GM19328 (cell line): Measurements from ENCODE around the gene GSDME.
A peak's percentile ranks its signal among the peaks of the same experiment; 100 is the strongest.
"Not testable (repeated sequence)": the region's sequence is repeated elsewhere in the genome, so short reads cannot be mapped to it uniquely, and the experiment has no call there.

Experiments used
- ATAC-seq: cut with Tn5 transposase; IDR thresholded peaks from one replicate; pipeline ENCODE4 v1.9.1; 2021; ENCODE audit warnings: mild to moderate bottlenecking, moderate library complexity; ENCODE audit not compliant: unreplicated experiment

Gene GSDME

DNA sequence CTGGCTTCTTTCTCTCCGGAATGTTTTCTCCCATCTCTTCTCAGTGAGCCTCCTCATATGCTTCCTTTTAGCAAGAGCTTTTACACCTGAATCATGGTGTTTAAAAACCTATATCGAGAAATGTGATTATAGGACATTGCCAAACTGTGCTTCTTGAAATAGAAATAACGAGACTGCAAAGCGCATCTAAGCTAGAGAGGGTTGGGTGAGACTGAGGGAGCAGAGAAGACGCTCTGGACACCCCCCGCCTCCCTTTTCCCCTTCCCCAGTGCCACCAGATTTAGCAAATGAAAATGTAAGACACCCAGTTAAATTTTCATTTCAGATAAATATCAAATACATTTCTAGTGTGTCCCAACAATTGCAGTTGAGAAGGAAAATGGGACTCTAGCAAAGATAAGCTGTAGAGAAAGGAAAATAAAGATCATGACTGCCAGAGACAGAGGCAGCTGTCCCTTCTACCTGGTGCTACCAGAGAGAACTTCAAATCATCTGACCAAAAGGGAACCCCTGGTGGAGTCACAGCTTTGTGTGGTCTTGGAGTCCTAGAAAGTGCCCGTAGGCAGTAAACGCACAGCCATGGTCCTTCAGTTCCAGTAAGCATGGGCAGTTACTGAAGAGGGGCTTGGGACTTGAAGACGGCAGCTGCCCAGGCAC is 14.6 kb downstream of the GSDME start:
- ATAC-seq = no peak

DNA sequence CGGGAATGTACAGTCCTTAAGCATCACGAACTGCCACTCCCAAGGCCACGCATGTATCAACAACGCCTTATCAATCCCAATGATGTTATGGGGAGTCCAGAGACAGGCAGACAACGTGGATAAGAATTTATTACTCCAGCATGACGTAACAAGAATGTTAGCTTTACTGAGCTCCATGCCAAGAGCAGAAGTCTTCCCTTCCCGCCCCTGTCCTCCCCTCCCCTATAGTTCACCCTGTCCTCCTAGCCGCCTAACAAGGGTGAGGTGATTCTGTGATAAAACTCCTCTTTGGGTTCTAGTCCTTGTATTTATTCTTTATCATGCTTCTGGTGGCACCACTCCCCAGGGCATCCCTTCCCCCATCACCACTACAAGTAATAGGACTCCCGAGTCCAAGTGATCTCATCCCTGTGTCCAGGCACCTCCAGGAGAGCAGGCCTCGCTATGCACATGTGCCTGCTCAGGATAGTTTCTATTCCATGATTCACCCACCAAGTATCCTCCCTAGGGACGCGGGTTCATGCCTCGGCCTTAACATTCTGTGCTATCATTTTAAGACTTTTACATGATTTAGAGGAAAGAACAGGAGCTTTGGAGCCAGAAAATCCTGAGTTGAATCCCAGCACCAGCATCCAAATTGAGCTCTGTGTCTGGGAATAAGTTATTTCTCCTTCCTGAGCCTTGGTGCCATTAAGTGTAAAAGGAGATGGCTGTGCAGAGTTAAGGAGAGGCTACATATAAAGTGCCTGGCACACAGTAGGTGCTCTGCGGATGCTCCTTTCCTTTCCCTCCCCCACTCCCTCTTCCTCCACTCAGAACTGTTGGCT is 15.4 kb downstream of the GSDME start:
- ATAC-seq = no peak

DNA sequence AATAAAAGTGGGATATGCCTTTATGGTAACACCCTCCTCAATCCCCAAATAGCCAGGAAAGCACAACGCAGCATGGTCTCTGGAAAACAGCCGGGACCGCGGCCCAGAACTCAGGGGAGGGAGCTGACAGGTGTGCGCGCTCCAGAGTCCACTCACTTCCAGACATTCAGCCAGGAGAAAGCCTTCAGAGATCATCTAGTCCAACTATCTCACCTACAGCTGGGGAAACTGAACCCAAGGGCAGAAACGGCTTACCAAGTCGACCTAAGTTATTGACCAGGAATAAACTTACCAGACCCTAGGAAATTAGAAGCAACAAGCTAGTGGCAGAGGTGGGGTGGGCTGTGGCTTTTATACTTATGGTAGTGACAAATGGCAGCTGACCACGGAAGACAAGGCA is 16.4 kb downstream of the GSDME start:
- no peak for ATAC-seq

DNA sequence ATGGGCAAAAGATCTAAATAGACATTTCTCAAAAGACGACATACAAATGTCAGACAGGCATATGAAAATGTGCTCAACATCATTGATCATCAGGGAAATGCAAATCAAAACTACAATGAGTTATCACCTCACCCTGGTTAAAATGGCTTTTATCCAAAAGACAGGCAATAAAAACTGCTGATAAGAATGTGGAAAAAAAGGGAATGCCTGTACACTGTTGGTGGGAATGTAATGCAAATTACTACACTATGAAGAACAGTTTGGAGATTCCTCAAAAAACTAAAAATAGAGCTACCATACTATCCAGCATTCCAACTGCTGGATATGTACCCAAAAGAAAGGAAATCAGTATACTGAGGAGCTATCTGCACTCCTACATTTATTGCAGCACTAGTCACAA is 18.0 kb downstream of the GSDME start:
- no peak for ATAC-seq

DNA sequence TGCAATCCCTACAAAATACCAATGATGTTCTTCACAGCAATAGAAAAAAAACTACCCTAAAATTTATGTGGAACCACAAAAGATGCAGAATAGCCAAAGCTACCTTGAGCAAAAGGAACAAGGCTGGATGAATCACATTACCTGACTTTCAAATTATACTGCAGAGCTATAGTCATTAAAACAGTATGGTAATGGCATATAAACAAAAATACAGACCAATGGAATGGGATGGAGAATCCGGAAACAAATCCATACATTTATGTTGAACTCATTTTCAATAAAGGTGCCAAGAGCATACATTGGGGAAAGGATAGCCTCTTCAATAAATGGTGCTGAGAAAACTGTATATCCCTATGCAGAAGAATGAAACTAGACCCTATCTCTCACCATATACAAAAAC is 18.7 kb downstream of the GSDME start:
- ATAC-seq = no peak

DNA sequence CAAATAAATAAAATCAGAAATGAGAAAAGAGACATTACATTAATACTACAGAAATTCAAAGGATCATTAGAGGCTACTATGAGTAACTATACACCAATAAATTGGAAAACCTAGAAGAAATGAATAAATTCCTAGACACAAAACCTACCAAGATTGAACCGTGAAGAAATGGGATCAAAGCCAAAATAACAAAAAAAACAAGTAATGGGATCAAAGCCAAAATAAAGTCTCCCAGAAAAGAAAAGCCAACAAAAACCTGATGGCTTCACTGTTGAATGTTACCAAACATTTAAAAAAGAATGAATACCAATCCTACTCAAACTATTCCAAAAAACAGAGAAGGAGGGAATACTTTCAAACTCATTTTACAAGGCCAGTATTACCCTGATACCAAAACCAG is 20.0 kb downstream of the GSDME start:
- ATAC-seq = no peak

DNA sequence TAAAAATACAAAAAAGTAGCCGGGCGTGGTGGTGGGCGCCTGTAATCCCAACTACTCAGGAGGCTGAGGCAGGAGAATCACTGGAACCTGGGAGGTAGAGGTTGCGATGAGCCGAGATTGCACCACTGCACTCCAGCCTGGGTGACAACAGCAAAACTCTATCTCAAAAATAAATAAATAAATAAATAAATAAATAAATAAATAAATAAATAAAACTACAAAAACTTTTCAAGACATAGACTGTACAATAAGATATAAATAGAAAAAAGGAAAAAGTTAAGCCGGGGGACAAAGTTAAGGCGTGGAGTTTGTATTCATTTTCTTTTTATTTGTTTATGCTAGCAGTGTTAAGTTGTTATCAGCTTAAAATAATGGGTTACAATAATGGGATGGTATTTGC is 21.7 kb downstream of the GSDME start:
- not testable (repeated sequence) for ATAC-seq

DNA sequence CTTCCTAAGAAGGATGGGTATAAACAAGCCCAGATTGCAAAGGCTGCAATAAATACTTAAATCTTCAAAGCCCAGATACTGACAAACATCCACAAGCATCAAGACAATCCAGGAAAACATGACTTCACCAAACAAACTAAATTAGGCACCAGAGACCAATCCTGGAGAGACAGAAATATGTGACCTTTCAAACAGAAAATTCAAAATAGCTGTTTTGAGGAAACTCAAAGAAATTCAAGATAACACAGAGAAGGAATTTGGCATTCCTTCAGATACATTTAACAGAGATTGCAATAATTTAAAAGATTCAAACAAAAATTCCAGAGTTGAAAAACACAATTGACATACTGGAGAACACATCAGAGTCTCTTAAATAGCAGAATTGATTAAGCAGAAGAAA is 23.0 kb downstream of the GSDME start:
- ATAC-seq = no peak

DNA sequence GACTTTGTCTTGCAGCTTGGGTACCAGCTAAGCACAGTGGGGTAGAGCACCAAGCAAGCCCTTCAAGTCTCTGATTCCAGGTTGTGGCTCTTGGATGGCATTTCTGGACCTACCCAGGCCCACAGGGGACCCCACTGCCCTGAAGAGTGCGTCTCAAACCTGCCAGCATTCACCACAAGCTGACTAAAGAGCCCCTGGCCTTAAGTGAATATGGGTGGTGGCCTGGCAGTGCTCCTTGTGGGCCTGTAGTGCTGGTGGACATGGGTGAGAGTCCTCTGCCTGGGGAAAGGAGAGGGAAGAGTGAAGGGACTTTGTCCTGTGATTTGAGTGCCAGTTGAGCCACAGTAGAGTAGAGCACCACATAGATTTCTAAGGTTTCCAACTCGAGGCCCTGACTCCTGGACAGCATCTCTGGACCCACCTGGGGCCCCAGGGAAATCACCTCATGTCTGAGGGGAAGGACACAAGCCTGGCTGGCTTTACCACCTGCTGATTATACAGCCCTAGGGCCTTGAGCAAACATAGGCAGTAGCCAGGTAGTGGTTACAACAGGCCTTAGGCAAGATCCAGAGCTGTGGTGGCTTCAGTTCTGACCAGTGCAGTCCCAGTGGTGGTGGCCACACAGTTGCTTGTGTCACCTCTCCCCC is 23.7 kb downstream of the GSDME start:
- peak; percentile 6 for ATAC-seq

DNA sequence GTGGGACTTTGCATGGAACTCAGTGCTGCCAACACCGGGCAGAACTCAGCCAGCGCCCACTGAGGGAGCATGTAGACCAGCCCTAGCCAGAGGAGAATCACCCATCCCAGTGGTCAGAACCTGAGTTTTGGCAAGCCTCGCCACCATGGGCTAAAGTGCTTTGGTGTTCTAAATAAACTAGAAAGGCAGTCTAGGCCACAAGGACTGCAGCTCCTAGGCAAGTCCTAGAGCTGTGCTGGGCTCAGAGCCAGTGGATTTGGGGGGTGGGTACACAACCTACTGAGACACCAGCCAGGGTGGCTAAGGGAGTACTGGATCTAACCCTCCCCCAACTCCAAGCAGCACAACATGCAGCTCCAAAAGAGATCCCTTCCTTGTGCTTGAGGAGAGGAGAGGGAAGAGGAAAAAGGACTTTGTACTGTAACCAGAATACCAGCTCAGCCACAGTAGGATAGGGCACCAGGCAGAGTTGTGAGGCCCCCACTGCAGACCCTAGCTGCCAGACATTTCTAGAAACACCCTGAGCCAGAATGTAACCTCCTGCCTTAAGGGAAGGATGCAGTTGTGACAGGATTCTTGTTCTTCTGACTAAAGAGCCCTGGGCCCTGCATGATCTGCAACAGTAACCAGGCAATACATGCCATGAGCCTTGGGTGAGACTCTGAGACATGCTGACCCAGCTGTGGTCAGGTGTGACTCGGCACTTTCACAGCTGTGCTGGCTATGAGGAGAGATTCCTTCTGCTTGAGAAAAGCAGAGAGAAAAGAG is 24.4 kb downstream of the GSDME start:
- peak; percentile 46 for ATAC-seq

DNA sequence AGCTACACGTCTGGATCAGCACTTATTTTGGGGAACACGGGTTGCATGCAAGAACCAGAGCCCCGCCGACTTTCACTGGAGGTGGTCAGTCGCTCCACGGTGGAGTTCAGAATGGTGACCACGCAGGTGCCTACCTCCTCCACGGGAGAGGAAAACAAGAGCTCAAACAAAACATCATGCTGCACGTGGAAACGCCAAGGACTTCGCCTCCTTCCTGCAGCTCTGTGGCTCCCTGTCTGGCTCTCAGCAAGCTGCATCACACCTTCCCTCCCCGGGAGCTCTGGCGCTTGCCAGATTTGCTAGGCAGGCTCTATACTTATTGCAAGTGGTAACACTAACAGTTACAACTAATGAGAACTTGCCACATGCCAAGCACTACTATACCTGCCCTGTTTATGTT is 26.0 kb downstream of the GSDME start:
- no peak for ATAC-seq

DNA sequence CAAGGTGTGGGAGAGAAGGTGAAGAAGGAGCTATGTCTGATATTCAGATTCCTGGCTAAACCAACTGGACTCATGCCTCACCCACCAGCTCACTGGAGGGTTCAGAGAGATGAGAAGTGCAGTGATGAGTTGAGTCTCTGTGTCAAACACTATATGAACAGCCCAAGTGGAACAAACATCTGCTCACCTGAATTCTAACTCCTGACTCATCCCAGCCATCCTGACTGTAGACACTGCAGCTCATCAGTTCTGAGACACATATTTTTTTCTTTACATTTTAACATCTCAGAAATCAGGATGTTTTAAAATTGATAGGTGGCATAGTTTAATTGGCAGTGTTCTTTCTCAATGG is 27.3 kb downstream of the GSDME start:
- no peak for ATAC-seq

DNA sequence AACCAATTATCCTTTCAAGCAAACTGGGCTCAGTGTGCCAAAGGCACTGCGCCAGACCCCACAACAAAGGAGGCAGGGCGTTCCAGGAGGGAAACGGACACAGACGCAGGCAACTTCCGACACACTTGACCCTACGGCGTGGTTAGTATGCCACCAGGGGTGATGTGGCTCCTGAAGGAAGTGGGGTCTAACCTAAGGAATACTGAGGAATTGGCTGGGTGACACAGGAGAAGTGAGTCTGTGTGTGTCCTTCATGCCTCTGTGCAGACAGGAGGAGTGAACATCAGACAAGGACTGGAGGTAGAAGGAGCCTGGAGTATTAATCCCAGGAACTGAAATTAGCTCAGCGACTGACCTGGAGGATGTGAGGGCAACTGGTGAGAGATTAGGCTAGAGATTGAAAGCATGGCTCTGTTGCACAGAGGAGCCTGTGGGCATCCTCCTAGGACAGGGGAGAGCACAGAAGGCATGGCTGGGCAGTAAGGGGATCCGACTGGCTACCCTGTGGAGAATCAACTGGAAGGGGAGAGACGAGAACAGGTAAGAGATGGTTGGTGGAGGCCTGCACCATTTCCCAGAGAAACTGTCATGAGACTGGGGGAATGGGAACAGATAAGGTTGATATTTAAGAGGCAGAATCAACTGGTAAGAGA is 27.8 kb downstream of the GSDME start:
- ATAC-seq = no peak

DNA sequence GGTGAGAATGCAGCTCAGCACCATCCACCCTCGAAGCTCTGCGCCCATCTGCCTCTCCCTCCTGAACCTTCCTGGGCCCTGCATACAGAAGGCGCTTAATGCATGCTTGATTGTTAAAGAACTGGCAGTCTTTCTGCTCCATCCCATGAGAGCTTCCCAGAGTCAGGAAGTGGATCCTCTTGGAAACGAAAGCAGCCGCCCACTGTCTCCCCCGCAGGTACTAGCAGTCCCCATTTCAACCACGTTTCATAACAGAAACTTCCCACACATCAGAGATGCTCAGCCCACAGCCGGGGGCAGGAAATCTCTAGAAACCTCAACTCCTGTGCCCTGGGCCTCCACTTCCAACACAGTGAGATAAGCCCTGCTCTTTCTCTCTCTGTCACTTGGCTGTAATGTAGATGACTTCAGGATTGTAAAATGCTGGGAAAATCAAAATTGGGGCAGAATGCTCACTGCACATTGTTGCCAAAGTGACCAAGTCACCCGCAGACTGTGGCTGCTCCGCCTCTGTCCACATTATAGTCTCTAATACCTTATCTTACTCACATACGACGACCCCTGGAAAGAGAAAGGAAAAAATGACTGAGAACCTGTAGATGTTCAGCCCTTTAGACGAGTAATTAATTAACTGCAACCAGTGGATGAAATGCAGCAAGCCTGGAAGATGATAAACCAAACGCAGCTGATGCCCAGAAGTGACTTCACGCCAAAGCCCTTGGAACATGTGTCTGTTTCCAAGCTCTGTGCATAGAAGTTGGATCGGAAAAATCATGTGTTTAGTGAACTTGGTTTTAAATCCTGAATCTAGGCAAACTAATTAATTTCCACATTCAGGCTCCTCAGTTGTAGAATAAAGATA is 28.5 kb downstream of the GSDME start:
- ATAC-seq = no peak

DNA sequence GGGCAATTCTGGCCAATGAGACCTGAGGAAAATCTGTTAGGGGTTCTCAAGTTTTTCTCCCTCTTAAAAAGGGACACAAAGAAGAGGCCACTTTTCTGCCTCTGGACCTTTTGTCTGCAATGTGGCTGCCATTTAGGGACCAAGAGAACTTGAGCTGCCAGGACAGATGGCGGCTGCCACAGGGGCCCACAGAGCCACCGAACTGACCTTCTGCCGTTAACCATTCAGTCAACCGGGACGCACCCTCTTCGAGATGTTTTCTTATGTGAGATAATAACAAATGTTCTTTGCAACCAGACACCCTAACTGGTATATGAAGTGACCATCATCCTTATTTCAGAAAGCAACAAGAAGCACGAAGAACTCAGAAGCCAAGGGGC is 29.2 kb downstream of the GSDME start:
- no peak for ATAC-seq

DNA sequence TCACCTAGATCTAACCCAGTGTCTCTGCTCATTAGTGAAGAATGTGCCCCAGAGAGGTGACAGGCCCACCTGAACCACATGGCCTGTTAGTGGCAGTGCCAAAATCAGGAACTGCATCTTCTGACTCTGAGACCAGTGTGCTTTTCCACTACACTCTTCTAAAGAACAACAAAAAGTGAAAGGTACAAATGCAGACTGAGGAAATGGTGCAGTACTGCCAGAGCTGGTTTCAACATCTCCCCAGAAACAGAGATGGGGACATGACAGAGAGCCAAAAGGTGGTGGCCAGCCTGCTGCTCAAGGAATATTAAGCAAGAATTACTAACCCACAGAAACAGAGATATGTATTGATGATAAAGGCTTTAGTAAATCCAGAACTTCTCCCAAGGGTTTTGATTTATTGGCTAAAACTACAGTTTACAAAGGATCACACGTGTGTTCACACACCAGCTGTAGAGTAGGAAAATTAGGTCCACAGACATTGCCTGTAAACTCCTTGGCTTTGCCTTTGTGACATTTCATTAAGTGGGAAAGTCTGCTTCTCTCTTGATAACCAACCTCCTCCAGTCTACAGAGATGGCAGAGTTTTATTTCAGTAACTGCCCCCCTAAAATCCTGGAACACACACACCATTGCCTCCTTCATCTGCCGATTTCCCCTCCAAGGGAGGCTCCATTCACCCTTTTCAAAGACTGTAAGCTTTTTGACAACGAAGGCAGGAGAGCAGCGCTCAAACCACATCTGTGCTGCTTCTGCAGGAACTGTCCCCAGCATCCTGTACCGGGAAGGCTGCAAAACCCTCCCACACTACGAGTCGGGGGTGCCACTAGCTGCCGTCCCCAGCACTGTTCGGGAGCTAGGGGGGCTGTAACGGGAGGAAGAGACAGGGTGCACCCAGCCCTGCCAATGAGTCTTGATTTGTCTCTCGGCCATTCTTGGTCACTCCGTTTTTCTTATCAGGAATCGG is 29.8 kb downstream of the GSDME start:
- peak; percentile 72 for ATAC-seq

DNA sequence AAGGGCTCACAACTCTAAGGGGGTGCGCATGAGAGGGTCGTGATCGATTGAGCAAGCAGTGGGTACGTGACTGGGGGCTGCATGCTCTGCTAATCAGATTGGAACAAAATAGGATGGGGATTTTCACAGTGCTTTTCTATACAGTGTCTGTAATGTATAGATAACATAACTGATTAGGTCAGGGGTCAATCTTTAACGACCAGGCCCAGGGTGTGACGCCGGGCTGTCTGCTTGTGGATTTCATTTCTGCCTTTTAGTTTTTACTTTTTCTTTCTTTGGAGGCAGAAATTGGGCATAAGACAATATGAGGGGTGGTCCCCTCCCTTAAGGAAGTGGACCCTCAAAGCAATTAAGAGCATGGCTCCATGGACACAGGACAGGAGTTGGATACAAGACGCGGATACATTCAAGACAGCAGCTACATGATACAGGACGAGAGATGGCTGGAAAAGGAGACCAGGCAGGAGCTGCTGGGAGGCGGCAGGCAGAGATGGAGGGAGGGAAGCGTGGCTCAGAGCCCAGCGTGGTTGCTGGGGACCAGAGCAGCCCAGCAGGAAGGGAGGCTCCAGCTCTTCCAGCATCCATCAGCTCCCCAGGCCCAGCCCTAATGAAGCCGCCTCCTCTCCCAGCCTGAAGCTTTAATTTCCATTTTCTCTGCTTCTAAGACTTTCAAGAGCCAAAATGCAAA is 31.6 kb downstream of the GSDME start:
- no peak for ATAC-seq

DNA sequence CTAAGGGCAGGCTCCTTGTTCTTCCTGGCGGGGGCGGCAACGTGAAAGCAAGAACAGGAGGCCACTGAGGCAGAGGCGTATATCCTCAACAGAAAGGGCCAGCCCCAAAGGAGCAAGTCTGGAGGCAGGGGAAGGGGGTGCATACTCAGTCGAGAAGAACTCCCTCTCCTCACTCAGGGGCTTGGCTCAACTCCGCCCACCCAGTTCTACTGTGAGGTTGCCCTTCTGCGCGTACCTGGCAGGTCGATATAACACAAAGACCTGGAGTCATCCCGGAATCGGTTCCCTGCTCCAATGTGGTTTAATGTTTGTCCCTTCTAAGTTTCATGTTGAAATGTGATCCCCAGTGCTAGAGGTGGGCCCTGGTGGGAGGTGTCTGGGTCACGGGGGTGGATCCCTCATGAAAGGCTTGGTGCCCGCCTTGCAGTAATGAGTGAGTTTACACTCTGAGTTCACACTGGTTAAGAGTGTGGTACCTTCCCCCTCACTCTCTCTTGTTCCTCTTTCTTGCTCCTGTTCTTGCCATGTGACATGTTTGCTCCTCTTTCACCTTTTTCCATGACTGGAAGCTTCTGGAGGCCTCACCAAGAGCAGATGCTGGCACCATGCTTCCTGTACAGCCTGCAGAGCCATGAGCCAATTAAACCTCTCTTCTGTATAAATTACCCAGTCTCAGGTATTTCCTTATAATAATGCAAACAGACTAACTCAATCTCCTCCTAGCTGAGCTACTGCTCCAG is 32.6 kb downstream of the GSDME start:
- no peak for ATAC-seq
